Colonic mucosa (tissue), 4 donors: Measurements from ENCODE around the gene WDR33. TPM values are rescaled to one million over a fixed set of nuclear protein-coding genes. Genes with fewer than 3 reads are reported as not detected.

Experiments used
- DNase-seq: peaks from one replicate; pipeline ENCODE4 v3.0.0-alpha.2; 2020
- H3K27ac ChIP-seq: fragments of 200-600 bp; one replicate; pipeline ENCODE4 v1.8.0; 2021
- H3K27me3 ChIP-seq: fragments of 200-600 bp; one replicate; pipeline ENCODE4 v1.8.0; 2021
- H3K36me3 ChIP-seq: fragments of 200-600 bp; one replicate; pipeline ENCODE4 v1.8.0; 2021
- H3K4me1 ChIP-seq: fragments of 200-600 bp; one replicate; pipeline ENCODE4 v1.8.0; 2021; ENCODE audit warnings: mild to moderate bottlenecking
- H3K4me3 ChIP-seq: fragments of 200-600 bp; one replicate; pipeline ENCODE4 v1.8.0; 2021
- H3K9ac ChIP-seq, 2 donors: one replicate each; pipeline ENCODE4 v1.7.0; 2013; ENCODE audit warnings: control low read depth in 2 of 2, low read depth in 2 of 2, low read length in 2 of 2
- H3K9me3 ChIP-seq: fragments of 200-600 bp; one replicate; pipeline ENCODE4 v1.8.0; 2021
- CTCF ChIP-seq: fragments of 200-600 bp; IDR thresholded peaks from one replicate; pipeline ENCODE4 v1.8.0; 2022; ENCODE audit warnings: antibody characterized with exemption, mild to moderate bottlenecking
- intact Hi-C: fragments of 100-400 bp; cut with DNase I; formaldehyde crosslinking; loops from one replicate; pipeline ENCODE4 v1.14.1; 2022
- total RNA-seq, 2 donors: library from RNA; stranded (reverse); fragmentation: NEBNext Ultra II Directional in 1 of 2; extraction: Animal tissue kit (Norgen Biotek cat#: 25700) in 1 of 2; gene quantifications; one replicate each; pipeline ENCODE4 v1.2.1, GENCODE V29; 2021
- donor health status: healthy.
- donor health status: DM: no; HTN: no; CAD: no.
- donor health status: DM: no; HTN: no; CAD: no.

Gene WDR33
- total RNA-seq, 2 donors from 2014 or later, result 48.1 to 59.4 TPM

GRCh38 chr2:127694986-127695385, 116.0 kb downstream of the WDR33 start:
- DNase-seq, result no peak
- TF ChIP-seq CTCF, result no peak
- Histone ChIP-seq H3K36me3 (no peaks in the 10 kb centered on the region), H3K4me1 (no peaks in the 10 kb centered on the region), H3K4me3 (no peak overlapping the region), H3K27ac (no peak overlapping the region), H3K9me3 (no peaks in the 10 kb centered on the region), H3K27me3 (no peaks in the 10 kb centered on the region), H3K9ac (no peak overlapping the region)
- intact Hi-C loops, result no loop called here

- no peak overlapping the region for H3K4me3 ChIP-seq
- TF ChIP-seq CTCF, result no peak
- DNase-seq, result no peak
- H3K9ac ChIP-seq, result no peak overlapping the region
- H3K9me3 ChIP-seq, result no peaks in the 10 kb centered on the region
- H3K36me3 ChIP-seq, result no peaks in the 10 kb centered on the region
- H3K27ac ChIP-seq, result no peak overlapping the region
- H3K4me1 ChIP-seq, result no peaks in the 10 kb centered on the region
- H3K27me3 ChIP-seq, result no peaks in the 10 kb centered on the region
- intact Hi-C loops, result no loop called here
These were observed 120.3 kb downstream of the WDR33 start for GRCh38 chr2:127690696-127691095.

- Histone ChIP-seq H3K36me3 (no peaks in the 10 kb centered on the region), H3K4me1 (no peaks in the 10 kb centered on the region), H3K4me3 (no peak overlapping the region), H3K9me3 (no peaks in the 10 kb centered on the region), H3K27me3 (no peaks in the 10 kb centered on the region), H3K27ac (no peak overlapping the region), H3K9ac (no peak overlapping the region)
- no peak for DNase-seq
- TF ChIP-seq CTCF, result no peak
- intact Hi-C loops, result no loop called here
These were observed 122.6 kb downstream of the WDR33 start for GRCh38 chr2:127688405-127688804.

GRCh38 chr2:127685410-127686080, 125.4 kb downstream of the WDR33 start:
- H3K9ac ChIP-seq, result no peak overlapping the region
- H3K4me3 ChIP-seq, result no peak overlapping the region
- H3K4me1 ChIP-seq, result no peaks in the 10 kb centered on the region
- no peaks in the 10 kb centered on the region for H3K36me3 ChIP-seq
- H3K9me3 ChIP-seq, result no peaks in the 10 kb centered on the region
- no peak overlapping the region for H3K27ac ChIP-seq
- no peak for DNase-seq
- intact Hi-C loops, result no loop called here
- no peak for TF ChIP-seq CTCF
- H3K27me3 ChIP-seq, result no peaks in the 10 kb centered on the region

GRCh38 chr2:127683757-127684156, 127.2 kb downstream of the WDR33 start:
- Histone ChIP-seq H3K9ac (no peak overlapping the region), H3K9me3 (no peaks in the 10 kb centered on the region), H3K4me3 (no peak overlapping the region), H3K36me3 (no peaks in the 10 kb centered on the region), H3K4me1 (no peaks in the 10 kb centered on the region), H3K27ac (peak overlapping the region; percentile 9), H3K27me3 (no peaks in the 10 kb centered on the region)
- intact Hi-C loops, result no loop called here
- no peak for DNase-seq
- TF ChIP-seq CTCF, result no peak
